ENCODE data around the gene CAMTA1.

Gene CAMTA1

GRCh38 chr1:7535934-7536878, 751.0 kb downstream of the CAMTA1 start (continued):
- no peak for TF ChIP-seq TSHZ2 (CRISPR knock-in tag; IDR thresholded peaks at IDR 0.05)
- no peak for TF ChIP-seq GLIS3 (CRISPR knock-in tag; IDR thresholded peaks at IDR 0.05)

- no peak for ATAC-seq
- no peak for TF ChIP-seq ESRRG (CRISPR knock-in tag; IDR thresholded peaks at IDR 0.05)
- no peak for TF ChIP-seq PATZ1 (CRISPR knock-in tag; IDR thresholded peaks at IDR 0.05; ENCODE audit: borderline replicate concordance)
These were observed 751.8 kb downstream of the CAMTA1 start for GRCh38 chr1:7536891-7537591.

- no peak for TF ChIP-seq ESRRG (CRISPR knock-in tag; IDR thresholded peaks at IDR 0.05)
- no peak for TF ChIP-seq ZNF8 (CRISPR knock-in tag; IDR thresholded peaks at IDR 0.05)
- no peak for TF ChIP-seq TOX (CRISPR knock-in tag; IDR thresholded peaks at IDR 0.05; ENCODE audit: borderline replicate concordance)
- TF ChIP-seq ARNTL (CRISPR knock-in tag; IDR thresholded peaks at IDR 0.05; ENCODE audit: borderline replicate concordance, low read depth): no peak
- TF ChIP-seq, protein P1, sequence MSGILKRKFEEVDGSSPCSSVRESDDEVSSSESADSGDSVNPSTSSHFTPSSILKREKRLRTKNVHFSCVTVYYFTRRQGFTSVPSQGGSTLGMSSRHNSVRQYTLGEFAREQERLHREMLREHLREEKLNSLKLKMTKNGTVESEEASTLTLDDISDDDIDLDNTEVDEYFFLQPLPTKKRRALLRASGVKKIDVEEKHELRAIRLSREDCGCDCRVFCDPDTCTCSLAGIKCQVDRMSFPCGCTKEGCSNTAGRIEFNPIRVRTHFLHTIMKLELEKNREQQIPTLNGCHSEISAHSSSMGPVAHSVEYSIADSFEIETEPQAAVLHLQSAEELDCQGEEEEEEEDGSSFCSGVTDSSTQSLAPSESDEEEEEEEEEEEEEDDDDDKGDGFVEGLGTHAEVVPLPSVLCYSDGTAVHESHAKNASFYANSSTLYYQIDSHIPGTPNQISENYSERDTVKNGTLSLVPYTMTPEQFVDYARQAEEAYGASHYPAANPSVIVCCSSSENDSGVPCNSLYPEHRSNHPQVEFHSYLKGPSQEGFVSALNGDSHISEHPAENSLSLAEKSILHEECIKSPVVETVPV (CRISPR knock-in tag; IDR thresholded peaks at IDR 0.05): no peak
- ATAC-seq: peak; percentile 50
These were observed 752.8 kb downstream of the CAMTA1 start for GRCh38 chr1:7538033-7538432.

DNA sequence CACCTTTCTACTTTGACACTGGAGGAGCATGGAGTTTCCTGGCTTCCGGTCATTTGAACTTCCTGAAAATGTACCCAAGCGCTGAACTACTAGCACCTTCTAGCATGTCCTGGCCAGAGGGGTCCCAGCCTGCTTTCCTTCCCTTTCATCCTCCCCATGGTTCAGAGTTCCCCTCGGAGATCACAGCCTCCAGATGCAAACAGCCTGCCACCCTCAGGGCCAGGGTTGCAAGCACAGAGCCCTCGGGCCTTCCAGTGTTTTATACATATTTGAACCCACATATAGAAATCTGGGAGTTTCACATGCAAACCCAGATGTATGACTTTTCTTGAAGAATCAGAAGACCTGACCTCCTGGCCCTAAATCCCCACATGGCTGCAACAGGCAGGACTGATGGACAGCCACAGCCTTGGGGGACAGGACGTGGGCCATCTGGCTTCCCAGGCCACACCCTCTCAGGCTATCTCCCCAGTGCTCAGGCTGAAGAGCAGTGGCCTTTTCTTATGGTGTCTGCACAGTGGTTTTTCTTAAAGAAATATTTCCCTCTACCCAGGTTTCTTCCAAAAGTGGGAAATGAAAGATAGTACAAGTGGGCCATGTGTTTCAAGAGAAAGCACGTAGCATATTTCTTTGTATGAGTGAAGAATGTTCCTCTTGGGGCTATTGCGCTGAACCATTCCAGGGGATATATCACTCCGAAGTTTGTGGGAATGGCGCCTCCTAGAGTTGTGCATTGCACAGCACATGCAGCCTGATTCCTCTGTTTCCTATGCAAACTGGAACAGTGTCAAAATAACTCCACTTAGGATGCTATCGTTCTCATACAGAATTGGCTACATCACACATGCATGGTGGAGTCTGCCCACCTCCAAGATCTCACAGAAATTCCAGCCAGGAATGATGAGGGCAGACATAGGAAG, 753.9 kb downstream of the CAMTA1 start:
- ATAC-seq: peak; percentile 35; the same call in 2 of the 3 replicates

More for the DNA sequence above, 753.9 kb downstream of the CAMTA1 start:
- no peak for TF ChIP-seq ZC3H10 (CRISPR knock-in tag; IDR thresholded peaks at IDR 0.05)
- no peak for TF ChIP-seq TOX (CRISPR knock-in tag; IDR thresholded peaks at IDR 0.05; ENCODE audit: borderline replicate concordance)
- no peak for TF ChIP-seq CSDC2 (CRISPR knock-in tag; IDR thresholded peaks at IDR 0.05)
- no peak for TF ChIP-seq PATZ1 (CRISPR knock-in tag; IDR thresholded peaks at IDR 0.05; ENCODE audit: borderline replicate concordance)
- TF ChIP-seq TCF4 (CRISPR knock-in tag; IDR thresholded peaks at IDR 0.05; ENCODE audit: borderline replicate concordance): no peak
- no peak for TF ChIP-seq CREB5 (CRISPR knock-in tag; IDR thresholded peaks at IDR 0.05; ENCODE audit: low read depth)
- no peak for TF ChIP-seq OSR1 (CRISPR knock-in tag; IDR thresholded peaks at IDR 0.05)
- TF ChIP-seq ESRRG (CRISPR knock-in tag; IDR thresholded peaks at IDR 0.05): no peak
- TF ChIP-seq RARB (CRISPR knock-in tag; IDR thresholded peaks at IDR 0.05): no peak
- TF ChIP-seq BACH2 (CRISPR knock-in tag; IDR thresholded peaks at IDR 0.05; ENCODE audit: borderline replicate concordance): no peak
- TF ChIP-seq TSHZ2 (CRISPR knock-in tag; IDR thresholded peaks at IDR 0.05): no peak
- no peak for TF ChIP-seq PPARA (CRISPR knock-in tag; IDR thresholded peaks at IDR 0.05; ENCODE audit: borderline replicate concordance)
- TF ChIP-seq ZNF8 (CRISPR knock-in tag; IDR thresholded peaks at IDR 0.05): no peak
- TF ChIP-seq ZNF565 (CRISPR knock-in tag; conservative IDR thresholded peaks at IDR 0.05; ENCODE audit: low read depth): no peak
- no peak for TF ChIP-seq ARNTL (CRISPR knock-in tag; IDR thresholded peaks at IDR 0.05; ENCODE audit: borderline replicate concordance, low read depth)
